H9 (cell line): ENCODE data around the gene TCF25. TPM values are rescaled to one million over a fixed set of nuclear protein-coding genes. Genes with fewer than 3 reads are reported as not detected.
A peak's percentile ranks its signal among the peaks of the same experiment; 100 is the strongest.

Experiments used
- DNase-seq: peaks from one replicate; pipeline ENCODE4 v3.0.0-alpha.2; 2017
- H2AFZ ChIP-seq: one replicate; pipeline ENCODE4 v1.6.1; 2013; ENCODE audit warnings: mild to moderate bottlenecking, low read length, control low read depth, moderate library complexity
- H2AK5ac ChIP-seq: 2 replicates; pipeline ENCODE4 v1.6.1; 2013; ENCODE audit warnings: low read length, control low read depth, mixed read lengths; ENCODE audit not compliant: insufficient read length
- H2BK120ac ChIP-seq: one replicate; pipeline ENCODE4 v1.6.1; 2013; ENCODE audit warnings: low read depth, mild to moderate bottlenecking, low read length, control low read depth, inconsistent platforms; ENCODE audit not compliant: poor library complexity, severe bottlenecking
- H2BK12ac ChIP-seq: 2 replicates; pipeline ENCODE4 v1.6.1; 2013; ENCODE audit warnings: low read length, control low read depth, mixed read lengths, low read depth; ENCODE audit not compliant: insufficient read length
- H2BK15ac ChIP-seq: 2 replicates; pipeline ENCODE4 v1.6.1; 2013; ENCODE audit warnings: low read depth, low read length, control low read depth
- H2BK20ac ChIP-seq: one replicate; pipeline ENCODE4 v1.6.1; 2013; ENCODE audit warnings: low read depth, mild to moderate bottlenecking, low read length, control low read depth, inconsistent platforms; ENCODE audit not compliant: poor library complexity, severe bottlenecking
- H2BK5ac ChIP-seq: 2 replicates; pipeline ENCODE4 v1.6.1; 2013; ENCODE audit warnings: low read length, control low read depth, mixed read lengths; ENCODE audit not compliant: insufficient read length
- H3K14ac ChIP-seq: 2 replicates; pipeline ENCODE4 v1.6.1; 2013; ENCODE audit warnings: low read length, control low read depth; ENCODE audit not compliant: insufficient read depth
- H3K18ac ChIP-seq: 2 replicates; pipeline ENCODE4 v1.6.1; 2013; ENCODE audit warnings: low read depth, mild to moderate bottlenecking, mixed read lengths, low read length, control low read depth; ENCODE audit not compliant: insufficient read length
- H3K23ac ChIP-seq: 2 replicates; pipeline ENCODE4 v1.6.1; 2013; ENCODE audit warnings: low read length, control low read depth, mixed read lengths, low read depth; ENCODE audit not compliant: insufficient read length
- H3K23me2 ChIP-seq: 2 replicates; pipeline ENCODE4 v1.6.1; 2013; ENCODE audit warnings: low read depth, mild to moderate bottlenecking, mixed read lengths, low read length, control low read depth; ENCODE audit not compliant: insufficient read length, poor library complexity, severe bottlenecking
- H3K27ac ChIP-seq: 2 replicates; pipeline ENCODE4 v1.5.1; 2013; ENCODE audit warnings: low read length, control low read depth, mixed read lengths, low read depth; ENCODE audit not compliant: insufficient read length
- H3K27me3 ChIP-seq: 2 replicates; pipeline ENCODE4 v1.6.1; 2013; ENCODE audit warnings: low read length, control low read depth, inconsistent platforms; ENCODE audit not compliant: insufficient read depth
- H3K4ac ChIP-seq: 2 replicates; pipeline ENCODE4 v1.6.1; 2013; ENCODE audit warnings: low read depth, mild to moderate bottlenecking, control low read depth, inconsistent platforms, low read length, moderate library complexity
- H3K4me1 ChIP-seq: 2 replicates; pipeline ENCODE4 v1.6.1; 2013; ENCODE audit warnings: low read length, control low read depth, inconsistent platforms; ENCODE audit not compliant: insufficient read depth
- H3K4me2 ChIP-seq: 2 replicates; pipeline ENCODE4 v1.6.1; 2013; ENCODE audit warnings: low read length, control low read depth, mixed read lengths; ENCODE audit not compliant: insufficient read length, insufficient read depth
- H3K56ac ChIP-seq: 2 replicates; pipeline ENCODE4 v1.6.1; 2013; ENCODE audit warnings: low read depth, mild to moderate bottlenecking, mixed read lengths, low read length, control low read depth; ENCODE audit not compliant: insufficient read length
- H3K79me1 ChIP-seq: 2 replicates; pipeline ENCODE4 v1.6.1; 2013; ENCODE audit warnings: low read depth, mild to moderate bottlenecking, moderate library complexity, low read length, control low read depth, inconsistent platforms; ENCODE audit not compliant: insufficient read depth, poor library complexity, severe bottlenecking
- H3K79me2 ChIP-seq: 2 replicates; pipeline ENCODE4 v1.6.1; 2013; ENCODE audit warnings: low read length, control low read depth, inconsistent platforms; ENCODE audit not compliant: insufficient read depth
- H3K9ac ChIP-seq: 2 replicates; pipeline ENCODE4 v1.6.1; 2013; ENCODE audit warnings: low read length, control low read depth, mixed read lengths; ENCODE audit not compliant: insufficient read length; ENCODE audit errors: extremely low read depth
- H3K9me3 ChIP-seq: one replicate; pipeline ENCODE4 v1.6.1; 2013; ENCODE audit warnings: low read depth, low read length, inconsistent platforms; ENCODE audit not compliant: control insufficient read depth
- H3T11ph ChIP-seq: one replicate; pipeline ENCODE4 v1.6.1; 2013; ENCODE audit warnings: mild to moderate bottlenecking, low read length, control low read depth, inconsistent platforms
- H4K20me1 ChIP-seq: one replicate; pipeline ENCODE4 v1.6.1; 2013; ENCODE audit not compliant: control insufficient read depth, insufficient read length, insufficient read depth
- H4K5ac ChIP-seq: 2 replicates; pipeline ENCODE4 v1.6.1; 2013; ENCODE audit warnings: low read depth, mild to moderate bottlenecking, mixed read lengths, low read length, control low read depth; ENCODE audit not compliant: insufficient read length
- H4K8ac ChIP-seq: replicated peaks from 2 replicates; pipeline ENCODE4 v1.6.1; 2013; ENCODE audit warnings: low read length, control low read depth, mixed read lengths, low read depth; ENCODE audit not compliant: insufficient read length
- H4K91ac ChIP-seq: 2 replicates; pipeline ENCODE4 v1.6.1; 2013; ENCODE audit warnings: low read depth, mild to moderate bottlenecking, moderate library complexity, mixed read lengths, low read length, control low read depth; ENCODE audit not compliant: insufficient read length
- H3K27ac Mint-ChIP-seq, 3 experiments: 2 replicates in 2 of 3; 3 replicates in 1 of 3; pipeline ENCODE4 v1.8.0; 2020 to 2021; ENCODE audit warnings: mixed read lengths in 3 of 3, mild to moderate bottlenecking in 1 of 3, moderate library complexity in 1 of 3
- H3K27me3 Mint-ChIP-seq: 2 replicates; pipeline ENCODE4 v1.8.0; 2021; ENCODE audit warnings: low read depth, mild to moderate bottlenecking, moderate library complexity, mixed read lengths
- H3K36me3 Mint-ChIP-seq, 3 experiments: 2 replicates in 2 of 3; 3 replicates in 1 of 3; pipeline ENCODE4 v1.8.0; 2020 to 2021; ENCODE audit warnings: low read depth in 3 of 3, mixed read lengths in 3 of 3; ENCODE audit not compliant: insufficient read depth in 1 of 3
- H3K4me1 Mint-ChIP-seq, 2 experiments: 2 replicates each; pipeline ENCODE4 v1.8.0; 2020; ENCODE audit warnings: mixed read lengths in 2 of 2
- H3K4me3 Mint-ChIP-seq, 2 experiments: 2 replicates in 1 of 2; 3 replicates in 1 of 2; pipeline ENCODE4 v1.8.0; 2020 to 2021; ENCODE audit warnings: mild to moderate bottlenecking in 2 of 2, mixed read lengths in 2 of 2, moderate library complexity in 1 of 2
- H3K9me3 Mint-ChIP-seq, 2 experiments: 2 replicates in 1 of 2; 3 replicates in 1 of 2; pipeline ENCODE4 v1.8.0; 2020; ENCODE audit warnings: mild to moderate bottlenecking in 2 of 2, mixed read lengths in 2 of 2, moderate library complexity in 1 of 2
- CTCF ChIP-seq: fragments of 200-600 bp; sonication (generic); conservative IDR thresholded peaks from 3 replicates; pipeline ENCODE4 v1.8.0; 2021; ENCODE audit warnings: antibody characterized with exemption, mild to moderate bottlenecking
- WGBS: extraction: QIAGEN DNeasy Blood & Tissue Kit; methylation state at CpG from one replicate; pipeline ENCODE4 v1.1.7; 2013; ENCODE audit warnings: missing lambda C conversion rate, low lambda C conversion rate, mixed read lengths; ENCODE audit not compliant: insufficient read length; ENCODE audit errors: extremely low coverage; 5-methylcytosine and 5-hydroxymethylcytosine counted together
- total RNA-seq: library from RNA; stranded (reverse); gene quantifications from 2 replicates; pipeline ENCODE4 v1.2.1, GENCODE V29; 2021

Gene TCF25
- total RNA-seq, 1 experiment from 2014 or later, result 109 TPM

GRCh38 chr16:89826531-89827382, 46.6 kb upstream of the TCF25 start:
- Histone ChIP-seq H3K9me3 (no peaks in the 10 kb centered on the region), H2AFZ (no peak overlapping the region), H2BK15ac (no peak overlapping the region), H2BK12ac (no peak overlapping the region), H3K23ac (no peak overlapping the region), H4K20me1 (no peaks in the 10 kb centered on the region), H2BK5ac (no peak overlapping the region), H2BK20ac (no peak overlapping the region), H2AK5ac (no peak overlapping the region), H4K8ac (no peak overlapping the region), H3K18ac (no peak overlapping the region), H3K56ac (no peak overlapping the region), H3K27me3 (no peaks in the 10 kb centered on the region), H3K4ac (no peak overlapping the region), H3K4me1 (peaks cover 5% of the 10 kb centered on the region; the same call in 1 of the 2 replicates), H3T11ph (no peak overlapping the region), H3K79me1 (no peaks in the 10 kb centered on the region), H3K4me2 (no peak overlapping the region), H3K9ac (no peak overlapping the region), H4K91ac (no peak overlapping the region), H4K5ac (no peak overlapping the region), H2BK120ac (no peak overlapping the region), H3K27ac (no peak overlapping the region), H3K14ac (no peak overlapping the region), H3K23me2 (peaks cover 4% of the 10 kb centered on the region), H3K79me2 (no peaks in the 10 kb centered on the region)
- WGBS, result no CpG with 5 or more reads among the region's 26 CpGs
- peak overlapping the region; percentile 70 to 88 for H3K4me3 Mint-ChIP-seq
- no peak for DNase-seq
- H3K36me3 Mint-ChIP-seq, result peaks cover 0 to 5% (median 3%) of the 10 kb centered on the region in 3 experiments; a peak in 4 of 7 replicates
- H3K4me1 Mint-ChIP-seq, result peaks cover 25 to 27% of the 10 kb centered on the region in 2 experiments
- no peak for TF ChIP-seq CTCF
- peaks cover 20% of the 10 kb centered on the region for H3K27me3 Mint-ChIP-seq
- H3K9me3 Mint-ChIP-seq, result no peaks in the 10 kb centered on the region; a peak in 1 of 5 replicates
- peak overlapping the region in 1 of 3 experiments; percentile 83; a peak in 2 of 7 replicates for H3K27ac Mint-ChIP-seq
